LNCaP clone FGC (cell line): Measurements from ENCODE around the gene HNF1A.

ENCODE experiments used
- DNase-seq: peaks from one replicate; pipeline ENCODE4 v3.0.0-alpha.2; 2011; ENCODE audit warnings: low read depth
- H3K4me3 ChIP-seq: 2 replicates; pipeline ENCODE4 v1.5.1; 2011; ENCODE audit warnings: mild to moderate bottlenecking, low read depth, low read length, control low read depth
- TF ChIP-seq, protein P1 (sequence below): IDR thresholded peaks from 2 replicates; pipeline ENCODE4 v1.5.1; 2012; ENCODE audit warnings: mild to moderate bottlenecking; ENCODE audit not compliant: control insufficient read depth, insufficient read depth; ENCODE audit errors: extremely low read depth

HNF1A gene

DNA sequence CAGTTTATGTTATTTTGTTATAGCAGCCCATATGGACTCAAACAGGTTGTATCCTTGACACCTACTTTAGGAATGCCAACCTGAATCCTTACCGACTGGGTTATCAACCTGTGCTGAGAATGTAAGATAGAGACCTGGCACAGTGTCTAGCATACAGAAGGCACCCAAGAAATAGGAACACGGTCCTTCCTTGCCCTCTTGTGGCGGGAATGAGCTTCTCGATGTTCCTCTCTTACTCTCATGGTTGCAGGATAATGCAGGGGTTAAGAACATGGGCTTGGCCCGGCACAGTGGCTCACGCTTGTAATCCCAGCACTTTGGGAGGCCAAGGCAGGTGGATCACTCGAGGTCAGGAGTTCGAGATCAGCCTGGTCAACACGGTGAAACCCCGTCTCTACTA lies 31.4 kb downstream of the HNF1A start:
- no peak overlapping the region for H3K4me3 ChIP-seq
- TF ChIP-seq, protein P1, sequence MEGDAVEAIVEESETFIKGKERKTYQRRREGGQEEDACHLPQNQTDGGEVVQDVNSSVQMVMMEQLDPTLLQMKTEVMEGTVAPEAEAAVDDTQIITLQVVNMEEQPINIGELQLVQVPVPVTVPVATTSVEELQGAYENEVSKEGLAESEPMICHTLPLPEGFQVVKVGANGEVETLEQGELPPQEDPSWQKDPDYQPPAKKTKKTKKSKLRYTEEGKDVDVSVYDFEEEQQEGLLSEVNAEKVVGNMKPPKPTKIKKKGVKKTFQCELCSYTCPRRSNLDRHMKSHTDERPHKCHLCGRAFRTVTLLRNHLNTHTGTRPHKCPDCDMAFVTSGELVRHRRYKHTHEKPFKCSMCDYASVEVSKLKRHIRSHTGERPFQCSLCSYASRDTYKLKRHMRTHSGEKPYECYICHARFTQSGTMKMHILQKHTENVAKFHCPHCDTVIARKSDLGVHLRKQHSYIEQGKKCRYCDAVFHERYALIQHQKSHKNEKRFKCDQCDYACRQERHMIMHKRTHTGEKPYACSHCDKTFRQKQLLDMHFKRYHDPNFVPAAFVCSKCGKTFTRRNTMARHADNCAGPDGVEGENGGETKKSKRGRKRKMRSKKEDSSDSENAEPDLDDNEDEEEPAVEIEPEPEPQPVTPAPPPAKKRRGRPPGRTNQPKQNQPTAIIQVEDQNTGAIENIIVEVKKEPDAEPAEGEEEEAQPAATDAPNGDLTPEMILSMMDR, result peak; percentile 76
- DNase-seq, result no peak

DNA sequence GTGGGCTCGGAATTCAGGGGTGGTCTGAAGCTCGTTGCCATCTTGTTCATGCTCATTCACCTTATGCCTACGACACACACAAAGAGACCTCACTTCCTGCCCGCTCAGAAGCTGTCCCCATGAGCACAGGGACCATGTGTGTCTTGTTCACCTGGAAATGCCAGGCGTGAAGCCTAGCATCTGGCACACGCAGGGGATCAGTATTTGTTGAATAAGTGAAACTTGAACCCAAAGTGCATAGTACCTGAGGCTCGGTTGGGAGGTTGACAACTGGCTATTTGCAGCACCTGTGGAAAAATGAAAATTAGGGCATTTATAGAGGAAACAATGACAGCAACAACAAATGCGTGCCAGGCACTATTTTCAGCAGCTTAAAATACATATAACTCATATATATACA lies 32.5 kb downstream of the HNF1A start:
- no peak overlapping the region for H3K4me3 ChIP-seq
- TF ChIP-seq, protein P1, result no peak
- DNase-seq, result no peak

DNA sequence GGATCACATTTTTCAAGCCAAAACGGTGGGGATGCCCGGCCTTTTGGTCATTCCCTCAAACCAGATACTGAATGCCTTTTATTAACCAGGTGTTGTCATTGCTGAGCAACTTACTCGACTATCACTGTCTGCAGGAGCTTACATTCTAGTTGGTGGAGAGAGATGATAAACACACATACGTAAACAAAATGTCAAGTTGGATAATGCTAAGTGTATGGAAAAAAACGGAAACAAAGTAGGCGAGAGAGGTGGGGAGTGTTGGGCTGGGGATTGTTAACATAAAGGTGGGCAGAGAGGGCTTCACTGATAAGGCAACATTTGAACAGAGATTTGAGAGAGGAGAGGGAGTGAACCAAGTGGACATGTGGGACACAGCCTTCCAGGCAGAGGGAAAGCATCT lies 33.5 kb downstream of the HNF1A start:
- no peak overlapping the region for H3K4me3 ChIP-seq
- DNase-seq, result no peak
- TF ChIP-seq, protein P1, result no peak

DNA sequence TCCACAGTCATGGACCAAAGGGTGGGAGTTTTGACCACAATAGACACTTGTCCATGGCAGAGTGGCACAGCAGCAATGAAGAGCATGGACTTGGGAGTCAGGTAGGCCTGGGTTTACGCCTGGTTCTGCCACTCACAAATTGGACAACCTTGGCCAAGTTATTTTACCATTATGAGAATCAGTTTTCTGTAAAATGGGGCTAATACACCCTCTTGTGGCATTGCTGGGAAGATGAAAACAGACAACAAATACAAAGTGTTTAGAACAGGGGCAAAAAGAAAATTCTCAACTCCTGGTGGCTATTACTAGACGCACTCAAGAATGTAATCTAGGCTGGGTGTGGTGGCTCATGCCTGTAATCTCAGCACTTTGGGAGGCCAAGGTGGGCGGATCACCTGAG lies 35.4 kb downstream of the HNF1A start:
- H3K4me3 ChIP-seq, result no peak overlapping the region
- DNase-seq, result no peak
- TF ChIP-seq, protein P1, result peak; percentile 11; the same call in 1 of the 2 replicates

DNA sequence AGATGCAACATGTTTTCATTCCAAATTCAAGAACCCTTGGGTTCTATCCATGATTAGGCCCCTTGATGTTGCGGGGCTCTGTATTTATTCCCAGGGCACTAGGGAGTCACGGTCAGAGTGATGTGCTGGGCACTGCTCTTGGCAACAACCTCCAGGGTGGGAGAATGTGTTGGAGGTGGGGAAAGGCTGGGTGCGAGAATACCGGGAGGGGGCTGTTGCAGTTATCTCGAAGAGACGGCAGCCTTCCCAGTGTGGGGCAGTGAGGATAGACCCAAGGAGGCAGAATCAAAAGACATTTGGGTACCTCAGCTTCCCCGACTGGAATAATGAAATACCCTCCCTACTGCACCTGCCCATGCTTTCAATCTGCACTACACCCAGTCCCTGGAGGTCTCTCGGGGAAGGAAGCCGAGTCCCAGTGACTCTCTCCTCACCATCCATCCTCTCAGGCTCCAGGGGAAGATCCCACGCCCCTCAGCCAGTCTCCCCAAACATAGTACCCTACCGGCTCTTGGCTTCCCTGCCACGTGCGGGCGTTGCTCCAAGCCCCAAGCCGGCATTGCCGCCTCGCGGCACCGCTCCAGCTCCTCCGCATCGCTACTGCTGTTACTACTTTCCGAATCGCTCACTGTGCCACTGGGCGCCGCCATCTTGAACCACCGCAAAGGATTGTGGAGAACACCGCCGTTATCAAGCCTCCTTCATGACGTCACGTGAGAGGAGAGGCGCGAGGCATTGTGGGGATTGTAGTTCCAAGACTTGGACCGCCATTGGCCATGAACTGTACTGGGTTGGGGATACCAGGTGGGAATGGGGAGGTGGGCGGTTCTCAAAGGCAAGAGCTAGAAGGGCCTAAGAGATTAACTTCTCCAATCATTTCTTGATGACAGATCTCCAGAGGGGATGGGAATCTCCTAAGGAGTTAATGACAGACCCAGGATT lies 37.8 kb downstream of the HNF1A start, which contains the start of gene C12orf43:
C12orf43 (minus strand) TSS at position 663 of the 942 bp plus-strand sequence; CDS start at position 650, 13 bp downstream.
- DNase-seq, result peak; percentile 73
- peak within 1 kb of the TSS; percentile 100 for H3K4me3 ChIP-seq
- TF ChIP-seq, protein P1, result no peak

DNA sequence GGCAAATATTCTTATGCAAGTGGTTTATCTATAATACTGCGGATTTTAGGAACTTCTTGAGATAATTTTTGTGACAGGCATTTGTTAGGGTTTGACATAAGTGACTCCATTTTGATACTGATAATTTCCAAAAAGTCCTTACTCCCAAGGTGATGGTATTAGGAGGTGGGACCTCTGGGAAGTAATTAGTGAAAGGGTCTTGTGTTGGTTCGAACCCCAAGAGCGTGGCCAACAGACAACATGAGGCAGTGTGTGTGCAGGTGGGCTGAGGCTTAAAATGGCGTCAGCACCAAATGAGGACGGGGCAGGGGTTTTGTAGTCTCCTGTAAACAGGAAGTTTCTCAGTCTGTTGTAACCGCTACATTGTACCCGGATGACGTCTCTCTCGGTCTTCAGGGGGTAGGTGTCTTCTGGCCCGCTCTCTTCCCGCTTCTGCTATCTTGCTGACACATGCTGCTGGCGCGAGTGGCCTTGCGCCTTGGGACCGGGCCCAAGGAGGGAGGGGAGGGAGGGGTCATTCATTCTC lies 39.7 kb downstream of the HNF1A start:
- TF ChIP-seq, protein P1, result no peak
- no peak for DNase-seq
- H3K4me3 ChIP-seq, result no peak overlapping the region
